ENCODE results near the gene CXCL9.
"Not testable (repeated sequence)": the region's sequence is repeated elsewhere in the genome, so short reads cannot be mapped to it uniquely, and the experiment has no call there.

Gene CXCL9

GRCh38 chr4:76011700-76012387, 4.5 kb upstream of the CXCL9 start:
- peak; percentile 54 to 60 for DNase-seq

- no peak for DNase-seq
Observed at GRCh38 chr4:76011018-76011670, 3.8 kb upstream of the CXCL9 start.

GRCh38 chr4:76010576-76010975, 3.3 kb upstream of the CXCL9 start:
- no peak for DNase-seq

- DNase-seq: peak in 1 of 2 donors; percentile 19
Observed at GRCh38 chr4:76009311-76009710, 2.0 kb upstream of the CXCL9 start.

- DNase-seq: no peak
Observed at GRCh38 chr4:76003620-76004019, 3.7 kb downstream of the CXCL9 start.

- DNase-seq: peak; percentile 82 to 91
Observed at GRCh38 chr4:76003035-76003434, 4.3 kb downstream of the CXCL9 start.

GRCh38 chr4:76002176-76002575, 5.1 kb downstream of the CXCL9 start:
- peak; percentile 56 to 64 for DNase-seq

GRCh38 chr4:76001700-76002099, 5.6 kb downstream of the CXCL9 start:
- DNase-seq: peak; percentile 50 to 57

GRCh38 chr4:76000279-76000678, 7.0 kb downstream of the CXCL9 start:
- no peak for DNase-seq

GRCh38 chr4:75998525-75999147, 8.7 kb downstream of the CXCL9 start:
- not testable (repeated sequence) for DNase-seq

GRCh38 chr4:75997946-75998345, 9.4 kb downstream of the CXCL9 start:
- no peak for DNase-seq

- no peak for DNase-seq
Observed at GRCh38 chr4:75997081-75997480, 10.2 kb downstream of the CXCL9 start.

GRCh38 chr4:75995727-75996126, 11.6 kb downstream of the CXCL9 start:
- peak; percentile 46 to 76 for DNase-seq

GRCh38 chr4:75992462-75992861, 14.8 kb downstream of the CXCL9 start:
- DNase-seq: no peak

- no peak for DNase-seq
Observed at GRCh38 chr4:75989846-75990528, 17.3 kb downstream of the CXCL9 start.

- no peak for DNase-seq
Observed at GRCh38 chr4:75985116-75985515, 22.2 kb downstream of the CXCL9 start.

- no peak for DNase-seq
Observed at GRCh38 chr4:75980576-75980975, 26.7 kb downstream of the CXCL9 start.

GRCh38 chr4:75976177-75976576, 31.1 kb downstream of the CXCL9 start:
- DNase-seq: no peak

- DNase-seq: no peak
Observed at GRCh38 chr4:75973766-75974165, 33.5 kb downstream of the CXCL9 start.

GRCh38 chr4:75968084-75968483, 39.2 kb downstream of the CXCL9 start:
- no peak for DNase-seq

- DNase-seq: no peak
Observed at GRCh38 chr4:75963558-75963957, 43.8 kb downstream of the CXCL9 start.

- DNase-seq: not testable (repeated sequence)
Observed at GRCh38 chr4:75962072-75962471, 45.2 kb downstream of the CXCL9 start.

- not testable (repeated sequence) for DNase-seq
Observed at GRCh38 chr4:75958546-75958945, 48.8 kb downstream of the CXCL9 start.

Measured in inflammatory macrophage (primary cell).